HepG2 (cell line): ENCODE measurements around the gene LRRC8E. TPM values are rescaled to one million over a fixed set of nuclear protein-coding genes. Genes with fewer than 3 reads are reported as not detected.

Experiments used
- ATAC-seq: fragments of 200-7000 bp; cut with Tn5 transposase; 3 replicates; pipeline ENCODE4 v1.9.1; 2020; ENCODE audit warnings: mild to moderate bottlenecking, moderate library complexity
- BruUV-seq: library from RNA; stranded (reverse); fragments of 400-500 nt; replicated peaks from 2 replicates; lab custom pipeline; 2021; lab: Mats Ljungman, UMichigan
- CTCF ChIA-PET: fragments of 300-600 bp; formaldehyde crosslinking; extraction: SDS; loops from one replicate; lab custom pipeline; 2021; ENCODE audit warnings: low total read pairs, inconsistent platforms, low intra/inter-chr PET ratio; lab: Yijun Ruan, JAX
- POLR2A ChIA-PET: fragments of 350-600 bp; sonication (Branson Sonifier 250); formaldehyde crosslinking; loops from one replicate; lab custom pipeline; 2020; ENCODE audit warnings: antibody characterized with exemption, inconsistent platforms; lab: Yijun Ruan, JAX
- DNase-seq: peaks from one replicate; pipeline ENCODE4 v3.0.0-alpha.2; 2015; ENCODE audit warnings: low spot score
- FAIRE-seq: peaks from 3 replicates; lab custom pipeline; 2011; peaks lifted over from hg19 to GRCh38; lab: Jason Lieb, UNC
- H2AFZ ChIP-seq: one replicate; pipeline ENCODE4 v1.6.1; 2011; ENCODE audit warnings: low read length, inconsistent platforms
- H3K27ac ChIP-seq: fragments of 300-600 bp; 3 replicates; pipeline ENCODE4 v1.8.0; 2011; ENCODE audit warnings: mixed run types, mild to moderate bottlenecking, mixed read lengths, low read length, inconsistent platforms; ENCODE audit not compliant: insufficient read depth; ENCODE audit errors: extremely low read length
- H3K27me3 ChIP-seq, 2 experiments: fragments of 200-600 bp in 1 of 2; 2 replicates in 1 of 2; 3 replicates in 1 of 2; pipeline versions ENCODE4 v1.6.0 to v1.8.0; 2011; ENCODE audit warnings: low read length in 2 of 2, mild to moderate bottlenecking in 2 of 2, moderate library complexity in 2 of 2, inconsistent platforms in 1 of 2; ENCODE audit not compliant: insufficient read depth in 2 of 2, control insufficient read depth in 1 of 2
- H3K36me3 ChIP-seq, 2 experiments: fragments of 200-600 bp in 1 of 2; replicated peaks in 1 of 2; 2 replicates in 1 of 2; 3 replicates in 1 of 2; pipeline versions ENCODE4 v1.5.1 to v1.8.0; 2011; ENCODE audit warnings: low read length in 2 of 2, inconsistent platforms in 1 of 2; ENCODE audit not compliant: insufficient read depth in 2 of 2, control insufficient read depth in 1 of 2
- H3K4me1 ChIP-seq: 2 replicates; pipeline ENCODE4 v1.5.1; 2012; ENCODE audit warnings: low read length, inconsistent platforms; ENCODE audit not compliant: insufficient read depth
- H3K4me2 ChIP-seq: 2 replicates; pipeline ENCODE4 v1.6.0; 2011; ENCODE audit warnings: low read depth, low read length, inconsistent platforms
- H3K4me3 ChIP-seq, 3 experiments: fragments of 200-600 bp in 1 of 3; sonication (generic), shearing (Covaris generic) in 1 of 3; replicated peaks in 1 of 3; 2 replicates each; pipeline ENCODE4 v1.5.1; 2011 to 2016; ENCODE audit warnings: low read length in 3 of 3, inconsistent platforms in 2 of 3, low read depth in 2 of 3, mild to moderate bottlenecking in 2 of 3, control low read depth in 1 of 3, mixed read lengths in 1 of 3; ENCODE audit not compliant: insufficient read depth in 1 of 3
- H3K79me2 ChIP-seq: one replicate; pipeline ENCODE4 v1.6.1; 2011; ENCODE audit warnings: low read length, inconsistent platforms; ENCODE audit not compliant: insufficient read depth
- H3K9ac ChIP-seq: 2 replicates; pipeline ENCODE4 v1.6.0; 2011; ENCODE audit warnings: mild to moderate bottlenecking, low read depth, low read length, inconsistent platforms; ENCODE audit not compliant: insufficient read depth
- H3K9me3 ChIP-seq: 2 replicates; pipeline ENCODE4 v1.5.1; 2012; ENCODE audit warnings: mild to moderate bottlenecking, low read length
- H4K20me1 ChIP-seq: 2 replicates; pipeline ENCODE4 v1.6.0; 2011; ENCODE audit warnings: inconsistent platforms, mild to moderate bottlenecking, low read length, moderate library complexity; ENCODE audit not compliant: insufficient read depth
- REXO4 ChIP-seq: sonication (generic); formaldehyde crosslinking; IDR thresholded peaks from 2 replicates; pipeline ENCODE4 v1.8.0; 2022; ENCODE audit warnings: missing genetic modification reagents, mild to moderate bottlenecking, borderline replicate concordance
- ZNF263 ChIP-seq: sonication (generic); formaldehyde crosslinking; IDR thresholded peaks from 2 replicates; pipeline ENCODE4 v1.4.0; 2020; ENCODE audit warnings: missing genetic modification reagents
- ZNF530 ChIP-seq: sonication (generic); formaldehyde crosslinking; IDR thresholded peaks from 2 replicates; pipeline ENCODE4 v1.5.0; 2020; ENCODE audit warnings: low read depth, mild to moderate bottlenecking, missing genetic modification reagents
- WGBS: methylation state at CpG from one replicate; pipeline ENCODE4 v1.1.6; 2017; ENCODE audit warnings: low lambda C conversion rate; 5-methylcytosine and 5-hydroxymethylcytosine counted together
- in situ Hi-C: cut with HindIII; loops from 2 replicates; pipeline ENCODE4 v1.10.0; 2017; ENCODE audit warnings: low pct_unique_long_range_greater_than_20kb; ENCODE audit not compliant: extremely low pct_ligation_motif_present
- intact Hi-C: fragments of 100-400 bp; cut with micrococcal nuclease; formaldehyde crosslinking; loops from one replicate; pipeline ENCODE4 v1.10.0; 2022; ENCODE audit not compliant: unreplicated experiment
- polyA plus RNA-seq, 8 experiments: library from polyadenylated mRNA; depleted of rRNA in 3 of 8; stranded (reverse) in 7 of 8; unstranded in 1 of 8; fragments of >200 nt; fragmentation: Illumina TruSeq in 4 of 8; extraction: Trizol in 4 of 8; gene quantifications; 2 replicates each; pipeline versions ENCODE4 v1.2.1 to v1.2.3, GENCODE V29; 2011 to 2016; ENCODE audit warnings: low read depth in 4 of 8, missing spikeins in 1 of 8, mixed read lengths in 1 of 8; ENCODE audit not compliant: insufficient read depth in 1 of 8
- total RNA-seq, 5 experiments: library from RNA; depleted of rRNA; stranded (reverse); fragments of >200 nt; fragmentation: Illumina TruSeq; extraction: Trizol; gene quantifications; 2 replicates each; pipeline ENCODE4 v1.2.3, GENCODE V29; 2016; ENCODE audit warnings: low read depth in 1 of 5
- TF ChIP-seq, protein P1 (sequence below): sonication (generic); formaldehyde crosslinking; IDR thresholded peaks from 2 replicates; pipeline ENCODE4 v1.4.0; 2020; ENCODE audit warnings: missing genetic modification reagents, mild to moderate bottlenecking, borderline replicate concordance
- TF ChIP-seq, protein P2 (sequence below): sonication (generic); formaldehyde crosslinking; IDR thresholded peaks from 2 replicates; pipeline ENCODE4 v1.4.0; 2020; ENCODE audit warnings: mild to moderate bottlenecking, missing genetic modification reagents

LRRC8E gene
- total and polyA plus RNA-seq, 2 of the 13 experiments (the other 11 are each of a cell fraction or from before 2014, with no cell fraction given): 8.0 to 10.3 TPM

DNA sequence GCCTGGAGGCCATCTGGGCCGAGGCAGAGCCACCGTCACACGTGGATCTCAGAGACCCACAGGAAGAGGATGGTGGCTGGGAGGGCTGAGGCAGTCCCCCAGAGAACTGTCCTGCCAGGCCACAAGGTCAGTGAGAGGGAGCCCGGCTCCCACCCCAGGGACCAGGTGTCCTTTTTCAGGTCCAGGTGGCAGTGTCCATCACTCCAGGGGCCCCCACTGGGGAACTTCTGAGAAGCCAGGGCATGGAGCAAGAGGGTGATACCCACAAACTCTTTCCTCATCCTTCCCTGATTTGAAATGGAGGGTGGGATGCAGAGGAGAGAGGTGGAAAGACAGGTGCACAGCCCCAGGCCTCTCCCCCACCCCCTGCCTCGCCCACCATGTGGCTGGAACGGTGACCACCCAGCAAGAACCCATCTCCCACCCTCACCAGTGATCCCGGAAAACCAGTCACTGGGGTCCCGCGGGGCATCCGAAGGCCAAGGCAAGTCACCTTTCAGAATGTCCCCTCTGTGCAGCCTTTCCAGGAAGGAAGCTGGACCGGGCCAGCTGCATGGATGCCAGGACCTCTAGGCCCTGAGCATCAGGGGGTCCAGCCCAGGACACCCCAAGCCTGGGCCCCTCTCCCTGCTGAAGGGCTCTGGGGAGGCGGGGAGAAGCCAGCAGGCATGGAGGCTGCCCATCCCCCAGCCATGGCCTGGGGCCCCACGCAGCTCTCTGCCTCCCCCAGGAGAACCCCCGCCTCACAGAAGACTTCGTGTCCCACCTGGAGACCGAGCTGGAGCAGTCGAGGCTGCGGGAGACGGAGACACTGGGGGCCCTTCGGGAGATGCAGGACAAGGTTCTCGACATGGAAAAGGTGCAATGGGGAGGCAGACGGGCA lies 28.2 kb upstream of the LRRC8E start (continued):
- no peak for TF ChIP-seq ZNF530 (CRISPR knock-in tag)
- TF ChIP-seq REXO4 (CRISPR knock-in tag): no peak
- TF ChIP-seq, protein P1, sequence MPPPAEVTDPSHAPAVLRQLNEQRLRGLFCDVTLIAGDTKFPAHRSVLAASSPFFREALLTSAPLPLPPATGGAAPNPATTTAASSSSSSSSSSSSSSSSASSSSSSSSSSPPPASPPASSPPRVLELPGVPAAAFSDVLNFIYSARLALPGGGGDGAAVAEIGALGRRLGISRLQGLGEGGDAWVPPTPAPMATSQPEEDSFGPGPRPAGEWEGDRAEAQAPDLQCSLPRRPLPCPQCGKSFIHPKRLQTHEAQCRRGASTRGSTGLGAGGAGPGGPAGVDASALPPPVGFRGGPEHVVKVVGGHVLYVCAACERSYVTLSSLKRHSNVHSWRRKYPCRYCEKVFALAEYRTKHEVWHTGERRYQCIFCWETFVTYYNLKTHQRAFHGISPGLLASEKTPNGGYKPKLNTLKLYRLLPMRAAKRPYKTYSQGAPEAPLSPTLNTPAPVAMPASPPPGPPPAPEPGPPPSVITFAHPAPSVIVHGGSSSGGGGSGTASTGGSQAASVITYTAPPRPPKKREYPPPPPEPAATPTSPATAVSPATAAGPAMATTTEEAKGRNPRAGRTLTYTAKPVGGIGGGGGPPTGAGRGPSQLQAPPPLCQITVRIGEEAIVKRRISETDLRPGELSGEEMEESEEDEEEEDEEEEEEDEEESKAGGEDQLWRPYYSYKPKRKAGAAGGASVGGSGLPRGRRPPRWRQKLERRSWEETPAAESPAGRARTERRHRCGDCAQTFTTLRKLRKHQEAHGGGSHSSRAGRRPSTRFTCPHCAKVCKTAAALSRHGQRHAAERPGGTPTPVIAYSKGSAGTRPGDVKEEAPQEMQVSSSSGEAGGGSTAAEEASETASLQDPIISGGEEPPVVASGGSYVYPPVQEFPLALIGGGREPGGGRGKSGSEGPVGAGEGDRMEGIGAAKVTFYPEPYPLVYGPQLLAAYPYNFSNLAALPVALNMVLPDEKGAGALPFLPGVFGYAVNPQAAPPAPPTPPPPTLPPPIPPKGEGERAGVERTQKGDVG (CRISPR knock-in tag): no peak

DNA sequence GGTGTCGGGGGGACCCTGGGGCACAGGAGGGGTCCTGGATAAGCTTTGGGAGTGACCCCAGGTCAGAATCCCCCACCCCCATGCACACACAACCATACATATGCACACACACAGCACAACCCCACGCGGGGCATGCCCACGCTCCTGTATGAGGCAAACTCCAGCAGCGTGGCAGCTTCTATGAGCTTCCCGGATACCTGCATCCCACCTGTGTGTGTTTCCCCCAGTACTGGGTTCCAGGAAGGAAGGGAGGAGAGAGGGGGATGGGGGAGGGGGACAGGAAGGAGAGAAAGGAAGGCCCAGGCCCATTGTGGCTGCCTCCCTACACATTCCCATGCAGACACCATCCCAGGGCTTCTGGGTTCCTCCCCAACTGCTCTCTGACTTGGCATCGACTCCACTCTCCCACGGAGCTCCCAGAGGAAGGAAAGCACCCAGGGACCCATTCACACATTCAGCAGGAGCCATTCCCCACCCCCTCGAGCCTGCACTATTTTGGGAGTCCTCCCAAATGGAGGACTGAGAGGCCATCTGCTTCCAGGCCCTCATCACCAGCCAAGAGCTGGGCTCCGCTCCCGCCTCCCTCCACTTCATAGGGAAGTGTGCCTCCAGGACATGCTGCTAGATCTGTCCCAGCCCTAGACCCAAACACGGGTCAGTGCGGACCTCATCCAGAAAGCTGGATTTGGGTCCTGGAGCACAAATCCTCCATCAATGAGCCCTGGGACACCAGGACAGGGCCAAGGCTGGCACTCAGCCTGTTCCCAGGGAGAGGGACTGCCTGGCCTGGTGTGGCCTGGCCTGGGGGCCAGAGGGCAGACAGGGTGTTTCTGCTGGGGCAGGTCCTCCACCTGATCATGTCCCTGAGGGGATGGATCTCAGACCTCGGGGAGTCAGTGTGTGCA lies 27.3 kb upstream of the LRRC8E start:
- TF ChIP-seq, protein P2, sequence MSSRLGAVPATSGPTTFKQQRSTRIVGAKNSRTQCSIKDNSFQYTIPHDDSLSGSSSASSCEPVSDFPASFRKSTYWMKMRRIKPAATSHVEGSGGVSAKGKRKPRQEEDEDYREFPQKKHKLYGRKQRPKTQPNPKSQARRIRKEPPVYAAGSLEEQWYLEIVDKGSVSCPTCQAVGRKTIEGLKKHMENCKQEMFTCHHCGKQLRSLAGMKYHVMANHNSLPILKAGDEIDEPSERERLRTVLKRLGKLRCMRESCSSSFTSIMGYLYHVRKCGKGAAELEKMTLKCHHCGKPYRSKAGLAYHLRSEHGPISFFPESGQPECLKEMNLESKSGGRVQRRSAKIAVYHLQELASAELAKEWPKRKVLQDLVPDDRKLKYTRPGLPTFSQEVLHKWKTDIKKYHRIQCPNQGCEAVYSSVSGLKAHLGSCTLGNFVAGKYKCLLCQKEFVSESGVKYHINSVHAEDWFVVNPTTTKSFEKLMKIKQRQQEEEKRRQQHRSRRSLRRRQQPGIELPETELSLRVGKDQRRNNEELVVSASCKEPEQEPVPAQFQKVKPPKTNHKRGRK: no peak
- peak; percentile 68 for TF ChIP-seq ZNF263 (CRISPR knock-in tag)
- TF ChIP-seq, all 625 proteins: peak for 1
- no peak overlapping the region for H3K9ac ChIP-seq
- ATAC-seq: no peak; the same call in 1 of the 3 replicates

More for the DNA sequence above, 27.3 kb upstream of the LRRC8E start:
- intact Hi-C loops (no loop called here), in situ Hi-C loops (no loop called here)
- H3K79me2 ChIP-seq: no peaks in the 10 kb centered on the region
- H3K4me3 ChIP-seq: no peak overlapping the region
- H4K20me1 ChIP-seq: no peaks in the 10 kb centered on the region
- H3K4me2 ChIP-seq: no peak overlapping the region
- no peak overlapping the region for H3K27ac ChIP-seq
- POLR2A ChIA-PET: interaction anchor here (1.1 to 1.3 kb wide), 2 partner anchors 43 to 58 kb away, joined by 3 to 5 read pairs; partner anchors contain the start of gene MAP2K7
- 59% methylated on average over 14 of the region's 14 CpGs for WGBS
- no peak for DNase-seq
- CTCF ChIA-PET: no interaction called here
- no peaks in the 10 kb centered on the region for H3K9me3 ChIP-seq
- peaks cover 19% of the 10 kb centered on the region for H3K4me1 ChIP-seq
- no peak for FAIRE-seq
- no TSS peak for BruUV-seq
- H3K36me3 ChIP-seq: no peaks in the 10 kb centered on the region
- H2AFZ ChIP-seq: no peak overlapping the region
- no peaks in the 10 kb centered on the region; a peak in 1 of 5 replicates for H3K27me3 ChIP-seq
